Trophoblast cell (in vitro differentiated cells and primary cell): ENCODE data around the gene DBX2.
"Not testable (repeated sequence)": the region's sequence is repeated elsewhere in the genome, so short reads cannot be mapped to it uniquely, and the experiment has no call there.

ENCODE experiments used
- DNase-seq, 2 donors: peaks; one replicate each; pipeline ENCODE4 v3.0.0-alpha.2; 2016
- H2AFZ ChIP-seq: 2 replicates; pipeline ENCODE4 v1.6.1; 2013; ENCODE audit warnings: low read length, moderate library complexity, mild to moderate bottlenecking; ENCODE audit not compliant: insufficient read depth, poor library complexity
- H2AK5ac ChIP-seq: 2 replicates; pipeline ENCODE4 v1.6.1; 2013; ENCODE audit warnings: mild to moderate bottlenecking, low read length
- H2BK120ac ChIP-seq: 2 replicates; pipeline ENCODE4 v1.6.1; 2013; ENCODE audit warnings: low read length, mild to moderate bottlenecking, moderate library complexity; ENCODE audit not compliant: insufficient read depth, poor library complexity
- H2BK12ac ChIP-seq: 2 replicates; pipeline ENCODE4 v1.6.1; 2013; ENCODE audit warnings: mild to moderate bottlenecking, low read length, moderate library complexity
- H2BK5ac ChIP-seq: 2 replicates; pipeline ENCODE4 v1.6.1; 2013; ENCODE audit warnings: low read length, low read depth, moderate library complexity, mild to moderate bottlenecking; ENCODE audit not compliant: poor library complexity
- H3K14ac ChIP-seq: 2 replicates; pipeline ENCODE4 v1.6.1; 2013; ENCODE audit warnings: mild to moderate bottlenecking, low read length
- H3K18ac ChIP-seq: 2 replicates; pipeline ENCODE4 v1.6.1; 2013; ENCODE audit warnings: mild to moderate bottlenecking, low read length
- H3K23ac ChIP-seq: 2 replicates; pipeline ENCODE4 v1.6.1; 2013; ENCODE audit warnings: low read length
- H3K27ac ChIP-seq: 2 replicates; pipeline ENCODE4 v1.5.1; 2013; ENCODE audit warnings: low read depth, mild to moderate bottlenecking, inconsistent platforms, low read length, moderate library complexity
- H3K27me3 ChIP-seq: 2 replicates; pipeline ENCODE4 v1.6.1; 2013; ENCODE audit warnings: inconsistent platforms, mild to moderate bottlenecking, low read length, moderate library complexity; ENCODE audit not compliant: insufficient read depth
- H3K36me3 ChIP-seq, 2 experiments: 1 replicate in 1 of 2; 2 replicates in 1 of 2; pipeline ENCODE4 v1.6.1; 2013; ENCODE audit warnings: low read length in 2 of 2, mild to moderate bottlenecking in 2 of 2, moderate library complexity in 1 of 2; ENCODE audit not compliant: insufficient read depth in 2 of 2, control insufficient read depth in 1 of 2
- H3K4ac ChIP-seq: 2 replicates; pipeline ENCODE4 v1.6.1; 2013; ENCODE audit warnings: low read depth, mild to moderate bottlenecking, low read length, moderate library complexity
- H3K4me1 ChIP-seq, 2 experiments: 1 replicate in 1 of 2; 2 replicates in 1 of 2; pipeline ENCODE4 v1.6.1; 2013; ENCODE audit warnings: low read length in 2 of 2, mild to moderate bottlenecking in 2 of 2, moderate library complexity in 1 of 2; ENCODE audit not compliant: insufficient read depth in 2 of 2, control insufficient read depth in 1 of 2
- H3K4me2 ChIP-seq: 2 replicates; pipeline ENCODE4 v1.6.1; 2013; ENCODE audit warnings: inconsistent platforms, mild to moderate bottlenecking, low read length, moderate library complexity
- H3K4me3 ChIP-seq: 2 replicates; pipeline ENCODE4 v1.5.1; 2013; ENCODE audit warnings: mild to moderate bottlenecking, low read depth, low read length, inconsistent platforms
- H3K79me1 ChIP-seq: one replicate; pipeline ENCODE4 v1.6.1; 2013; ENCODE audit warnings: low read length
- H3K79me2 ChIP-seq: 2 replicates; pipeline ENCODE4 v1.6.1; 2013; ENCODE audit warnings: low read length, mild to moderate bottlenecking; ENCODE audit not compliant: control insufficient read depth, insufficient read depth, poor library complexity
- H3K9ac ChIP-seq: 2 replicates; pipeline ENCODE4 v1.6.1; 2013; ENCODE audit warnings: mild to moderate bottlenecking, low read length
- H3K9me3 ChIP-seq: 2 replicates; pipeline ENCODE4 v1.6.1; 2013; ENCODE audit warnings: low read depth, mild to moderate bottlenecking, control low read depth, inconsistent platforms, low read length; ENCODE audit not compliant: insufficient read depth
- H4K12ac ChIP-seq: 2 replicates; pipeline ENCODE4 v1.6.1; 2013; ENCODE audit warnings: low read depth, mild to moderate bottlenecking, low read length, moderate library complexity
- H4K8ac ChIP-seq: 2 replicates; pipeline ENCODE4 v1.6.1; 2013; ENCODE audit warnings: low read depth, mild to moderate bottlenecking, low read length, moderate library complexity
- H4K91ac ChIP-seq: one replicate; pipeline ENCODE4 v1.6.1; 2013; ENCODE audit warnings: low read depth, mild to moderate bottlenecking, low read length, moderate library complexity
- WGBS: extraction: QIAGEN DNeasy Blood & Tissue Kit; methylation state at CpG from one replicate; pipeline ENCODE4 v1.1.7; 2013; ENCODE audit warnings: missing lambda C conversion rate; ENCODE audit not compliant: insufficient read length, insufficient coverage; ENCODE audit errors: extremely low coverage; 5-methylcytosine and 5-hydroxymethylcytosine counted together

Gene DBX2

DNA sequence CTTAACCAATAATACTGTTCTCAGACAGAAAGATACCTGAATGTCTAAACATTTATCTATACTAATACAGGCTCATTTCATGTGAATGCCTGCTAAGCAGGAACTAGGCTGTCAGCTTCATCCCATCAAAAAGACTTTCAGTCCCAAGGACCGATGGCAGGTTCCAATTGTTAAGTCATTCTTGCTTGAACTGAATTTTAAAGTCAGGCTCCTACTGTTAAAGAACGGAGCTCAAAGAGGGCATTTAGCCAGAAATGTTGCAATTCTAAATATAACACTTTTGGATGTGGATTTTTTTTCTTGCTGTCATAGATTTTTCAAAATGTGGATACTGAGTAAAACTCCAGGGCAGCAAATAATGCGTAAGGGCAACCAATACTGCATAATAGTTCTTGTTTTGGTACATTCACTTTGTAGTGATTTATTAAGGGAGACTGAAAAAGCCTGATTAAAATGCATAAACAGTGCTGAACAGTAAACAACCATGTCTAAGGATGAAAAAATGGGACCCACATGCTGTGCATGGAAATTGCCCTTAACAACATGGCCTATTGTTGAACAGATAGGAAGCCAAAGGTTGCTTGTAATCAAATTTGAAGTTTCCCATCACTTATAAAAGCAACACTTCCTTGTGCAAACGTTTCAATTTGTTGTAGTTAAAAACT is 38.6 kb upstream of the DBX2 start:
- Histone ChIP-seq H3K14ac (no peak overlapping the region), H2AK5ac (no peak overlapping the region), H3K79me2 (no peaks in the 10 kb centered on the region), H3K9ac (no peak overlapping the region), H2BK5ac (no peak overlapping the region), H4K91ac (no peak overlapping the region), H3K27ac (no peak overlapping the region), H2BK12ac (no peak overlapping the region), H3K4ac (no peak overlapping the region), H3K79me1 (no peaks in the 10 kb centered on the region), H3K4me3 (no peak overlapping the region), H3K23ac (no peak overlapping the region), H2AFZ (no peak overlapping the region), H3K9me3 (no peaks in the 10 kb centered on the region), H2BK120ac (no peak overlapping the region), H3K4me2 (no peak overlapping the region), H3K36me3 (no peaks in the 10 kb centered on the region), H3K18ac (no peak overlapping the region), H3K4me1 (no peaks in the 10 kb centered on the region), H3K27me3 (no peaks in the 10 kb centered on the region), H4K12ac (no peak overlapping the region), H4K8ac (no peak overlapping the region)
- WGBS: no CpG with 5 or more reads among the region's 4 CpGs
- no peak for DNase-seq

GRCh38 chr12:45088608-45089007 is 37.7 kb upstream of the DBX2 start:
- Histone ChIP-seq H2AFZ (no peak overlapping the region), H4K8ac (no peak overlapping the region), H3K4me3 (no peak overlapping the region), H3K14ac (no peak overlapping the region), H4K91ac (no peak overlapping the region), H3K4me2 (no peak overlapping the region), H2AK5ac (no peak overlapping the region), H3K27me3 (no peaks in the 10 kb centered on the region), H3K79me1 (no peaks in the 10 kb centered on the region), H3K23ac (no peak overlapping the region), H4K12ac (no peak overlapping the region), H3K27ac (no peak overlapping the region), H3K36me3 (no peaks in the 10 kb centered on the region), H3K9me3 (no peaks in the 10 kb centered on the region), H2BK12ac (no peak overlapping the region), H2BK5ac (no peak overlapping the region), H2BK120ac (no peak overlapping the region), H3K9ac (no peak overlapping the region), H3K4me1 (no peaks in the 10 kb centered on the region), H3K18ac (no peak overlapping the region), H3K4ac (no peak overlapping the region), H3K79me2 (no peaks in the 10 kb centered on the region)
- DNase-seq: no peak
- WGBS: no CpG with 5 or more reads among the region's 1 CpG

DNA sequence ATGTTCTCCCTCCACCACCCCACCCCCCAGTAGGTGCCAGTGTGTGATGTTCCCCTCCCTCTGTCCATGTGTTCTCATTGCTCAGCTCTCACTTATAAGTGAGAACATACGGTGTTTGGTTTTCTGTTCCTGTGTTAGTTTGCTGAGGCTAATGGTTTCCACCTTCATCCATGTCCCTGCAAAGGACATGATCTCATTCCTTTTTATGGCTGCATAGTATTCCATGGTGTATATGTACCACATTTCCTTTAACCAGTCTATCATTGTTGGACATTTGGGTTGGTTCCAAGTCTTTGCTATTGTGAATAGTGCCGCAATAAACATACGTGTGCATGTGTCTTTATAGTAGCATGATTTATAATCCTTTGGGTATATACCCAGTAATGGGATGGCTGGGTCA is 33.3 kb upstream of the DBX2 start:
- H4K91ac ChIP-seq, H3K4me1 ChIP-seq, H3K27me3 ChIP-seq, DNase-seq, H3K18ac ChIP-seq, H3K79me1 ChIP-seq, H2AFZ ChIP-seq, H3K36me3 ChIP-seq, H3K27ac ChIP-seq, H2AK5ac ChIP-seq, H3K23ac ChIP-seq, H2BK120ac ChIP-seq, H2BK5ac ChIP-seq, H4K8ac ChIP-seq, H4K12ac ChIP-seq, H3K4me3 ChIP-seq, H3K9me3 ChIP-seq, H3K9ac ChIP-seq, H2BK12ac ChIP-seq, H3K4me2 ChIP-seq, H3K14ac ChIP-seq, H3K79me2 ChIP-seq, H3K4ac ChIP-seq: not testable (repeated sequence)
- WGBS: no CpG with 5 or more reads among the region's 3 CpGs

GRCh38 chr12:45077251-45077650 is 26.4 kb upstream of the DBX2 start:
- no peak overlapping the region for H2BK12ac ChIP-seq
- no peaks in the 10 kb centered on the region for H3K27me3 ChIP-seq
- H3K23ac ChIP-seq: no peak overlapping the region
- no peak overlapping the region for H4K8ac ChIP-seq
- no peak overlapping the region for H3K4ac ChIP-seq
- DNase-seq: no peak
- no peak overlapping the region for H3K18ac ChIP-seq
- H3K9ac ChIP-seq: no peak overlapping the region
- no peaks in the 10 kb centered on the region for H3K79me2 ChIP-seq
- H3K27ac ChIP-seq: no peak overlapping the region
- H3K4me3 ChIP-seq: no peak overlapping the region
- no peak overlapping the region for H4K91ac ChIP-seq
- H2BK5ac ChIP-seq: no peak overlapping the region
- H3K4me1 ChIP-seq: no peaks in the 10 kb centered on the region
- no CpG with 5 or more reads among the region's 2 CpGs for WGBS
- H2BK120ac ChIP-seq: no peak overlapping the region
- H3K79me1 ChIP-seq: no peaks in the 10 kb centered on the region
- H3K9me3 ChIP-seq: no peaks in the 10 kb centered on the region
- no peak overlapping the region for H2AFZ ChIP-seq
- H3K4me2 ChIP-seq: no peak overlapping the region
- no peaks in the 10 kb centered on the region for H3K36me3 ChIP-seq
- H3K14ac ChIP-seq: no peak overlapping the region
- H2AK5ac ChIP-seq: no peak overlapping the region
- no peak overlapping the region for H4K12ac ChIP-seq
